Nephron progenitor cell (in vitro differentiated cells): ENCODE results near the gene RHOBTB3.

Experiments used
- DNase-seq: peaks from one replicate; pipeline ENCODE4 v3.0.0; 2021
- H3K27ac Mint-ChIP-seq: 2 replicates; pipeline ENCODE4 v1.8.0; 2021; ENCODE audit warnings: mild to moderate bottlenecking, moderate library complexity, mixed read lengths
- H3K27me3 Mint-ChIP-seq: 2 replicates; pipeline ENCODE4 v1.8.0; 2021; ENCODE audit warnings: mild to moderate bottlenecking, low read depth, mixed read lengths; ENCODE audit not compliant: poor library complexity
- H3K36me3 Mint-ChIP-seq: 2 replicates; pipeline ENCODE4 v1.8.0; 2021; ENCODE audit warnings: low read depth, mixed read lengths
- H3K4me1 Mint-ChIP-seq: 2 replicates; pipeline ENCODE4 v1.8.0; 2021; ENCODE audit warnings: mixed read lengths
- H3K4me3 Mint-ChIP-seq: 2 replicates; pipeline ENCODE4 v1.8.0; 2021; ENCODE audit warnings: mild to moderate bottlenecking, moderate library complexity, mixed read lengths
- H3K9me3 Mint-ChIP-seq: 2 replicates; pipeline ENCODE4 v1.8.0; 2021; ENCODE audit warnings: mild to moderate bottlenecking, moderate library complexity, mixed read lengths
- TF ChIP-seq, protein P1 (sequence below): fragments of 200-600 bp; sonication (generic); IDR thresholded peaks from 2 replicates; pipeline ENCODE4 v1.5.0; 2021; ENCODE audit warnings: antibody characterized with exemption

RHOBTB3 gene

DNA sequence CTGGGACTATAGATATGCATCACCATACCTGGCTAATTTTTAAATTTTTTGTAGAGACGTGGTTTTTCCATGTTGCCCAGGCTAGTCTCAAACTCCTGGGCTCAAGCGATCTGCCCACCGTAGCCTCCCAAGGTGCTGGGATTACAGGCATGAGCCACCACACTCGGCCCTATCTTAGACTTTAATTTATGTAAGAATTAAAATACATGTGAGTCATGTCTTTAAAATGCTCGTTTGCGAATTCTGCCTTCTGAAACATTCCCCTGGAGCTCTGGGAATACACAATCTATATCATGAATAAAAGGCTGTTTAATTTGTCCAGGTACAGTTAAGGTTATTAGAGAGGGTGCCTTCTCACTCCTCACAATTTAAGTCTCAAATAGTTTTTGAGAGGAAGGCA lies 32.8 kb downstream of the RHOBTB3 start:
- H3K4me3 Mint-ChIP-seq: no peak overlapping the region
- H3K4me1 Mint-ChIP-seq: peaks cover 18% of the 10 kb centered on the region

DNA sequence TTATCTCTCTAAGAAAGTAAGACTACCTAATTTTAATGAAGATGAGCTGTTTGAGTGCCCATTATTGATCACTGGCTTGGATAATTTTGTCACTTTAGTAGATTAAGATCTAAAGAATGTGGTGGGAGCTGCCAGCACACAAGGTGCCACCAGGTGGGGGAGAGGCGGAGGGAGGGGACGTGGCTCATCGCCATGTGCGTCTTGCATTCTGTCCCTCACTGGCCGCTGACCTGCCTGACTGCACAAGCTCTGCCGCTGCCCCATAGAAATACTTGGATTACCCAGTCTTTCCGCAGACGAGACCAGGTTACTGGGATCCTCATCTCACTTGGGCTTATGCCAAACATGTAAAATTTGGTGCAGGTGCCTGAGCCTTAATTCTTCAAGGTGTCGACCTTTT lies 37.6 kb downstream of the RHOBTB3 start:
- H3K27ac Mint-ChIP-seq: no peak overlapping the region
- peaks cover 68% of the 10 kb centered on the region for H3K36me3 Mint-ChIP-seq
- no peaks in the 10 kb centered on the region for H3K27me3 Mint-ChIP-seq
- DNase-seq: no peak
- peaks cover 38% of the 10 kb centered on the region for H3K4me1 Mint-ChIP-seq
- TF ChIP-seq, protein P1, sequence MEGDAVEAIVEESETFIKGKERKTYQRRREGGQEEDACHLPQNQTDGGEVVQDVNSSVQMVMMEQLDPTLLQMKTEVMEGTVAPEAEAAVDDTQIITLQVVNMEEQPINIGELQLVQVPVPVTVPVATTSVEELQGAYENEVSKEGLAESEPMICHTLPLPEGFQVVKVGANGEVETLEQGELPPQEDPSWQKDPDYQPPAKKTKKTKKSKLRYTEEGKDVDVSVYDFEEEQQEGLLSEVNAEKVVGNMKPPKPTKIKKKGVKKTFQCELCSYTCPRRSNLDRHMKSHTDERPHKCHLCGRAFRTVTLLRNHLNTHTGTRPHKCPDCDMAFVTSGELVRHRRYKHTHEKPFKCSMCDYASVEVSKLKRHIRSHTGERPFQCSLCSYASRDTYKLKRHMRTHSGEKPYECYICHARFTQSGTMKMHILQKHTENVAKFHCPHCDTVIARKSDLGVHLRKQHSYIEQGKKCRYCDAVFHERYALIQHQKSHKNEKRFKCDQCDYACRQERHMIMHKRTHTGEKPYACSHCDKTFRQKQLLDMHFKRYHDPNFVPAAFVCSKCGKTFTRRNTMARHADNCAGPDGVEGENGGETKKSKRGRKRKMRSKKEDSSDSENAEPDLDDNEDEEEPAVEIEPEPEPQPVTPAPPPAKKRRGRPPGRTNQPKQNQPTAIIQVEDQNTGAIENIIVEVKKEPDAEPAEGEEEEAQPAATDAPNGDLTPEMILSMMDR: no peak
- H3K4me3 Mint-ChIP-seq: no peak overlapping the region
- H3K9me3 Mint-ChIP-seq: no peaks in the 10 kb centered on the region

More for the DNA sequence above, 32.8 kb downstream of the RHOBTB3 start:
- Mint-ChIP-seq H3K36me3 (peaks cover 60% of the 10 kb centered on the region), H3K27me3 (no peaks in the 10 kb centered on the region), H3K9me3 (no peaks in the 10 kb centered on the region), H3K27ac (no peak overlapping the region)
- TF ChIP-seq, protein P1: no peak
- no peak for DNase-seq

DNA sequence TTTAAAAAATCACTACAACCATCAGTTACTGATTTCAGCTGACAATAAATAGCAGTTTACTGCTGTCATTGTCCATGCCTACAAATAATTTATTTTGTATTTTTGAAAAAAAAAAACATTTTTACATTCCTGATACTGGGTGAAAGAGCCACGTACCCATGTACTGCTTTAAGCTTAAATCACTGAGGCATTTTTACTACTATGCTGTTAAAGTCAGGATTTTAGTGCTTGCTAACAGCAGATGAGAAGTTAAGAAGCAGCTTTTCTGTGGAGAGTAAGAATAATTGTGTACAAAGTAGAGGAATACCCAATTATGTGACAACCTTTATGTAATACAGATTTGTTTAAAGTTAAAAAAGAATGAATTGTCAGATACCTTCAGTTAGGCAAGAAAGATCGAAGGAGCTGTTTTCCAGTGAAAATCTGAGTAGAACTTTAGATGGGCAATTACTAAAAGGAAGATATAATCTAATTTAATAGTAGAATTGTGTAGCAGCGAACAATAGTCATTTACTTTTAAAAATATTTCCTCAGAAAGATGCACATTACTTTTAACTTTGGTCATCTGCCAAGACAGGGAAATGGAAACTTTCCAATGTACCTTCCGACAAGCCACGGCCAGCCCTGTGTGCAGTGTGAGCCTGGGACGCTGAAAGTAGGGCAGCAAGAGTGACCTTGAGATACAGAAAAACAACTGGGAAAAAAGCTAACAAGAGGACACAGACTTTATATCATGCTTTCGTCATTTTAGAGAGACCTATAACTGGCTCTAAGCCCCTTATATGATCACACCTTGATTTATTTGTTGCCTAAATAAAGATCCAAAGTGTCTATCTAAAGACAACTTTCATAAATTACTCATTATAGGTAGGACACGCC lies 39.9 kb downstream of the RHOBTB3 start:
- H3K4me1 Mint-ChIP-seq: peaks cover 33% of the 10 kb centered on the region
- H3K27me3 Mint-ChIP-seq: no peaks in the 10 kb centered on the region
- no peak for DNase-seq
- H3K4me3 Mint-ChIP-seq: no peak overlapping the region
- no peaks in the 10 kb centered on the region for H3K9me3 Mint-ChIP-seq
- H3K27ac Mint-ChIP-seq: peak overlapping the region; percentile 67
- H3K36me3 Mint-ChIP-seq: peaks cover 45% of the 10 kb centered on the region
- TF ChIP-seq, protein P1: no peak

DNA sequence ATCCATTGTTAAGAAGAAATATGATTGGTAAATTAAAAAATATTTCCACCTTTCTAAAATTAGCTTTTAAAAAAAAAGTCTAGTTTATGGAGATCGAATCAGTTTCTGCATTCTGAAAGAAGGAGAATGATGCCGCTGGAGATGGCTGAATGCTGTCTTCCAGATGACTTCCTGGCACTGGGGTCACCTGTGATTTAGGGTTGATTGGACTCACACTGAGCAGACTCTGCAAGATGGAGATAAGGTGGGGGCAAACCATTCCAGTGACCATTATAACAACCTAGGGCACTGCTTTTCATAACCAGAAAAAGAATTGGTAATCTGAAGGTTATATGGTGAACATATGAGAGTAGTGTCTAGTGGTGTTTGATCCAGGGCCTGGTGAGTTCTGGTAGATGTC lies 40.8 kb downstream of the RHOBTB3 start:
- DNase-seq: no peak
- no peak overlapping the region for H3K27ac Mint-ChIP-seq
- peaks cover 33% of the 10 kb centered on the region for H3K4me1 Mint-ChIP-seq
- peaks cover 42% of the 10 kb centered on the region for H3K36me3 Mint-ChIP-seq
- no peaks in the 10 kb centered on the region for H3K27me3 Mint-ChIP-seq
- no peaks in the 10 kb centered on the region for H3K9me3 Mint-ChIP-seq
- TF ChIP-seq, protein P1: no peak
- no peak overlapping the region for H3K4me3 Mint-ChIP-seq

DNA sequence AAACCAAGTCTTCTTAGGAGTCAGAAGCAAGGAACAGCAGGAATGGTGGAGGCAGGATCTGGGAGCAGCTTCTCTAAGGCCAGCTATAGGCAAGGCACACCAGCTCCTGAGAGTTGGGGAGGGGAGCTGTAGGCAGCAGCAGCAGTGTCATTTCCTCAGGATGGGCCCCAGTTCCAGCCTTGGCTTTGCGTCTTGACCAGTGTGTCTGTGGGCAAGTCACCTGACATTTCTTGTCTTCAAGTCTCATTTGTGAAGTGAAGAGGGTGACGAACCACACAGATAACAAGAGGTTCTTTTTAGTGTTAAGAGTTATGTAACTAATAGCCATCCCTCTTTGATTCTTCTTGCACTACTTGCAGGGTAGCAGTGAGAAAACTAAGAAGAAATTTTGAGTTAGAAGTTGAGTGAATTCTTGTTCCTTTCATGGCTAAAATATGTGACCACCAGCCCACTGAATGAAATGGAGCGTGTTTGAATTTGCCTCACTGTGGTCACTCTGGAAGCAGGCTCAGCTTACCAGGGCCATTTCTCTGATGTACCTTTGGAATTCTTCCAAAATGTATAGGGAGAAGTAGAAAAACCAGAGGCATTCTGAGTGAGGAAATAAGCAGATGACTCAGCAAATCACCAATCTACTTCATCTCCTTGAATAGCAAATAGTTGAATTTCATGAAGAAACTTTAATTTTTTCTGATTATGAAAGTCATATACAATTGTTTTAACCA lies 42.4 kb downstream of the RHOBTB3 start:
- no peak overlapping the region for H3K27ac Mint-ChIP-seq
- TF ChIP-seq, protein P1: no peak
- no peak overlapping the region for H3K4me3 Mint-ChIP-seq
- no peaks in the 10 kb centered on the region for H3K27me3 Mint-ChIP-seq
- no peaks in the 10 kb centered on the region for H3K9me3 Mint-ChIP-seq
- no peak for DNase-seq
- H3K4me1 Mint-ChIP-seq: peaks cover 33% of the 10 kb centered on the region
- H3K36me3 Mint-ChIP-seq: peaks cover 34% of the 10 kb centered on the region
